HG03108 (cell line): ENCODE measurements around the gene RAB3B.
"Not testable (repeated sequence)": the region's sequence is repeated elsewhere in the genome, so short reads cannot be mapped to it uniquely, and the experiment has no call there.

Source experiments
- ATAC-seq: cut with Tn5 transposase; IDR thresholded peaks from one replicate; pipeline ENCODE4 v1.9.1; 2021; ENCODE audit warnings: moderate library complexity; ENCODE audit not compliant: unreplicated experiment

The RAB3B gene

GRCh38 chr1:51989582-51990477, 670 bp downstream of the RAB3B start:
- no peak for ATAC-seq

GRCh38 chr1:51988254-51988653, 2.2 kb downstream of the RAB3B start:
- ATAC-seq: no peak

- no peak for ATAC-seq
Observed at GRCh38 chr1:51986718-51987117, 3.8 kb downstream of the RAB3B start.

GRCh38 chr1:51982161-51982560, 8.3 kb downstream of the RAB3B start:
- ATAC-seq: no peak

GRCh38 chr1:51981555-51981954, 8.9 kb downstream of the RAB3B start:
- no peak for ATAC-seq

GRCh38 chr1:51978099-51978498, 12.4 kb downstream of the RAB3B start:
- no peak for ATAC-seq

GRCh38 chr1:51976846-51977602, 13.5 kb downstream of the RAB3B start:
- no peak for ATAC-seq

GRCh38 chr1:51973587-51974474, 16.7 kb downstream of the RAB3B start:
- no peak for ATAC-seq

- ATAC-seq: no peak
Observed at GRCh38 chr1:51969038-51969705, 21.3 kb downstream of the RAB3B start.

GRCh38 chr1:51968632-51969031, 21.9 kb downstream of the RAB3B start:
- ATAC-seq: no peak

- ATAC-seq: not testable (repeated sequence)
Observed at GRCh38 chr1:51967213-51967791, 23.2 kb downstream of the RAB3B start.

- no peak for ATAC-seq
Observed at GRCh38 chr1:51966559-51966958, 23.9 kb downstream of the RAB3B start.

- ATAC-seq: no peak
Observed at GRCh38 chr1:51964309-51964696, 26.2 kb downstream of the RAB3B start.

- no peak for ATAC-seq
Observed at GRCh38 chr1:51963592-51964308, 26.8 kb downstream of the RAB3B start.

GRCh38 chr1:51962486-51963356, 27.8 kb downstream of the RAB3B start:
- ATAC-seq: no peak

GRCh38 chr1:51961954-51962353, 28.5 kb downstream of the RAB3B start:
- no peak for ATAC-seq

- no peak for ATAC-seq
Observed at GRCh38 chr1:51961231-51961630, 29.3 kb downstream of the RAB3B start.

- no peak for ATAC-seq
Observed at GRCh38 chr1:51960262-51960661, 30.2 kb downstream of the RAB3B start.

- ATAC-seq: no peak
Observed at GRCh38 chr1:51958824-51959223, 31.7 kb downstream of the RAB3B start.
